Measurements from ENCODE around the gene RAD9A. TPM values are rescaled to one million over a fixed set of nuclear protein-coding genes. Genes with fewer than 3 reads are reported as not detected.

The RAD9A gene
- total RNA-seq, 3 donors from 2014 or later: 11.0 to 31.0 (median 24.6) TPM

DNA sequence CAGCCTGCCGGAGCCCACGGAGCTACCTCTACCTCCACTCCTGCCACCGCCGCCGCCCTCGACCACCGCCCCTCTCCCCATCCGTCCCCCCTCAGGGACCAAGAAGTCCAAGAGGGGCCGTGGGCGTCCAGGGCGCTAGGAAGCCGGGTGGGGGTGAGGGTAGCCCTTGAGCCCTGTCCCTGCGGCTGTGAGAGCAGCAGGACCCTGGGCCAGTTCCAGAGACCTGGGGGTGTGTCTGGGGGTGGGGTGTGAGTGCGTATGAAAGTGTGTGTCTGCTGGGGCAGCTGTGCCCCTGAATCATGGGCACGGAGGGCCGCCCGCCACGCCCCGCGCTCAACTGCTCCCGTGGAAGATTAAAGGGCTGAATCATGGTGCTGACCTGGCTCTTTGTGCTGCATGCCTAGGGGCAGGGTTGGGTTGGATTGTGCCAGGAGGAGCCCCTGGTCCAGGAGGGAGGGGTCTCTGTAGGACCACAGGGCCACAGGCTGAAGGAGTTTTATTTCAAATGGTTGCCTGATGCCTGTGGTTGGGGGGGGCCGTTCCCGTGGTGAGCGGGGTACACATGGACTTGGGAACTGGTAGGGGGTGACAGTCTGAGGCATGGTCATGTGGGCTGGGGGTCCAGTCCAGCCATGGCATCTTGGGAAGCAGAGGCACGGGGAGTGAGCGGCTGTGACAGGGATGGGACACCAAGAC is 43.4 kb downstream of the RAD9A start:
- Histone ChIP-seq H3K36me3 (no peaks in the 10 kb centered on the region), H3K4me3 (no peak overlapping the region), H3K9me3 (no peaks in the 10 kb centered on the region), H3K4me1 (peaks cover 0 to 5% of the 10 kb centered on the region in 2 donors), H3K27ac (peak overlapping the region in 1 of 2 donors; percentile 64), H3K27me3 (no peaks in the 10 kb centered on the region)
- TF ChIP-seq, protein P1, sequence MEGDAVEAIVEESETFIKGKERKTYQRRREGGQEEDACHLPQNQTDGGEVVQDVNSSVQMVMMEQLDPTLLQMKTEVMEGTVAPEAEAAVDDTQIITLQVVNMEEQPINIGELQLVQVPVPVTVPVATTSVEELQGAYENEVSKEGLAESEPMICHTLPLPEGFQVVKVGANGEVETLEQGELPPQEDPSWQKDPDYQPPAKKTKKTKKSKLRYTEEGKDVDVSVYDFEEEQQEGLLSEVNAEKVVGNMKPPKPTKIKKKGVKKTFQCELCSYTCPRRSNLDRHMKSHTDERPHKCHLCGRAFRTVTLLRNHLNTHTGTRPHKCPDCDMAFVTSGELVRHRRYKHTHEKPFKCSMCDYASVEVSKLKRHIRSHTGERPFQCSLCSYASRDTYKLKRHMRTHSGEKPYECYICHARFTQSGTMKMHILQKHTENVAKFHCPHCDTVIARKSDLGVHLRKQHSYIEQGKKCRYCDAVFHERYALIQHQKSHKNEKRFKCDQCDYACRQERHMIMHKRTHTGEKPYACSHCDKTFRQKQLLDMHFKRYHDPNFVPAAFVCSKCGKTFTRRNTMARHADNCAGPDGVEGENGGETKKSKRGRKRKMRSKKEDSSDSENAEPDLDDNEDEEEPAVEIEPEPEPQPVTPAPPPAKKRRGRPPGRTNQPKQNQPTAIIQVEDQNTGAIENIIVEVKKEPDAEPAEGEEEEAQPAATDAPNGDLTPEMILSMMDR (IDR thresholded peaks at IDR 0.05): no peak
- TF ChIP-seq POLR2AphosphoS5 (IDR thresholded peaks at IDR 0.05): no peak
- TF ChIP-seq POLR2A (IDR thresholded peaks at IDR 0.05): no peak
- no peak for DNase-seq (ENCODE audit: low spot score in 2 of 2)
- intact Hi-C loops (cut with DNase I; ENCODE audit: low total_unique reads): loop anchor here (5.0 kb wide), 1 partner anchor 1228 kb away; no protein-coding TSS in a partner anchor

DNA sequence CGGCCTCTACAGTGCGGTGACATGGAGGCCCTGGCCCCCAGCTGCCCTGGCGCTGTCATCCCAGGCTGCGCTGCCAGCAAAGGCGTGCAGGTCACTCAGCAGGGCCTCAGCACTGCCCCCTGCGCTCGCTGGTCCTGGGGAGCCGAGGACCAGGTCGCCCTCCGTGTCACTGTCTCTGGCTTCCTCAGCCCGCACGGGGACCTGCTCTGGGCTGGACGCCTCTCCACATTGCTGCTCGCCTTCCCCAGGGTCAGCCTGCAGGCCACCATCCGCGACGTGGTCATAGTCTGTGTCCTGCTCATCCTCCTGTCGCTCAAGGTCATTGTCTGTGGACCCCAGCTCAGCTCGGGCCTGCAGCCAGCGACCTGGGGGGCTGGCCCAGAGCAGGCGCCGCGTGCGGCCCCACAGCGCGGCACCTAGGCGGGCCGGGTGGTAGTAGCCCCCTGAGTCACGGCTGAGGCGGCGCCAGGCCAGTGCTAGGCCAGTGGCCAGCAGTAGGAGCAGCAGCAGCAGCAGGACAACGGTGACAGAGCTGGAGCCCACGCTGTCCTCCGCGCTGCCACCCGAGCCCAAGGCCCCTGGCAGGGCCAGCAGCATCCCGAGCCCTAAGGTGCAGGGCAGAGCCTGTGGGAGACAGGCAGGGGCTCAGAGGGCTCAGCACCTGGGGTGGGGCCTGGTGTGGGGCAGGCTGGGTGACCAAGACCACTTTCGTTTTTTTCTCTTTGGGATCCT is 44.1 kb downstream of the RAD9A start:
- Histone ChIP-seq H3K4me1 (peaks cover 0 to 5% of the 10 kb centered on the region in 2 donors), H3K27me3 (no peaks in the 10 kb centered on the region), H3K9me3 (no peaks in the 10 kb centered on the region), H3K36me3 (no peaks in the 10 kb centered on the region), H3K4me3 (peak overlapping the region in 2 of 3 donors; percentile 5 to 12), H3K27ac (peak overlapping the region; percentile 42 to 64)
- intact Hi-C loops (cut with DNase I; ENCODE audit: low total_unique reads): loop anchor here (5.0 kb wide), 1 partner anchor 1229 kb away; no protein-coding TSS in a partner anchor
- TF ChIP-seq POLR2A (IDR thresholded peaks at IDR 0.05) (no peak), POLR2AphosphoS5 (IDR thresholded peaks at IDR 0.05) (no peak)
- TF ChIP-seq, protein P1 (IDR thresholded peaks at IDR 0.05): no peak
- no peak for DNase-seq (ENCODE audit: low spot score in 2 of 2)

DNA sequence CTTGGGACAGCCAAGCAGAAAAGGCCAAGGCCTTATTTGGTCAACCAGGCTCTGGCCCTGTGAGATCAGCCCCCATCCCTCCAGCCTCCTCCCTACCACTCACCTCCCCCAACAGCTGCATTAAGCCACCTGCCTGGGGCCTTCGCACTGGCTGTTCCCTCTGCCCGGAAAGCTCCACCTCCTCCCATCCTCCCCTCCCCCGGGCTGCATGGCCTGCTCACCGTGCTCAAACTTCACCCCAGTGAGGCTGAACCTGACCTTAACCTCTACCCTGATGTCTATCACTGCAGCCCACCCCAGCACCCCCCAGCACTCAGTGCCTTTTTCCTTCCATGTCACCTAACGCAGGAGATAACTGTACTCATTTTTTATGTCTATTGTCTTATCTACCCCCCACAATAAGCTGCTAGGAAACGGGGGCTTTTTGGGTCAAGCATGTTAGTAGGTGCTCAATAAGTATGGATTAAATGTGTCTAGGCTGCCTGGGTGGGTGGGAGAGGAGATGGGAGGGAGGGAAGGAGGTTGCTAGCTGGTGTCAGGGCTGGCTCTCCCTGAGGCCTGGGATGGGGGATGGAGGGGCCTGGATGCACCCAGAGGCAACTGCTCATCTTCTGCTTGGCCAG is 44.8 kb downstream of the RAD9A start:
- Histone ChIP-seq H3K9me3 (no peaks in the 10 kb centered on the region), H3K4me3 (peak overlapping the region in 2 of 3 donors; percentile 12 to 25), H3K36me3 (no peaks in the 10 kb centered on the region), H3K27ac (peak overlapping the region; percentile 42 to 64), H3K27me3 (no peaks in the 10 kb centered on the region), H3K4me1 (peaks cover 0 to 5% of the 10 kb centered on the region in 2 donors)
- no peak for DNase-seq (ENCODE audit: low spot score in 2 of 2)
- TF ChIP-seq POLR2AphosphoS5 (IDR thresholded peaks at IDR 0.05): peak in 1 of 3 donors; percentile 33
- TF ChIP-seq POLR2A (IDR thresholded peaks at IDR 0.05): no peak
- intact Hi-C loops (cut with DNase I; ENCODE audit: low total_unique reads): loop anchor here (5.0 kb wide), 1 partner anchor 1229 kb away; no protein-coding TSS in a partner anchor

DNA sequence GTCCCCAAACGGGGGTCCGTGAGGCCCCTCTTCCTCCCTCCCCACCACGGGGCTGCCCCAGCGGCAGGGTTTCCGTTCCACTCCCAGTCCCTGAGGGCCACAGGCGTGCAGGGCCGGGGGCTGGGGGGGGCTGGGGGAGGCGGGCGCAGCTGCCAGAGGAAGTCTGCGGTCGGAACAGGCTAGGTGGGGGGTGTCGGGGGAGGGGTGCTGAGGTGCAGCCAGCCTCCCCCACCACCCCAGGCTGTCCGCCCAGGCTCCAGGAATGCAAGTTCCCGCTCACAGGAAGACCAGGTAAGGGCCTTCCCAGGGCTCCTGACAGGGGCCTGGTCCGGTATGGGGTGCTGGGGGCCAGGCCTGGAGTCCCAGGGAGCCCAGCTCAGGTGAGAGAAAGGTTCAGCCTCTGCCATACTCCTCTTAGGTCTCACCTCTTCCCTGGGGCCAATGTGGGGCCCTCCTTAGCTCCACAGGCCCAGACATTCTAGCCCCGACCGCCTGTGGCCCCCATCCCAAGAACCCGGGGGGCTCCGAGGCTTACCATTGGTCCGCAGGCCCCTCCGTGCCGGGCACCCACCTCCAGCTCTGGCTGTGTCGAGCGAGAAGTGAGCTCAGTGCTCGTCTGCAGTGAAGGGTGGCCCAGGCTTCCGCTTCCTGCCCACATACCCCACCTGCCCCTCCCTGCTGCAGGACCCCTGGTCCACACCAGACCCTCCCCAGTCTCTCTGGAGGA is 45.5 kb downstream of the RAD9A start, which contains the start of gene PTPRCAP:
TSS of gene PTPRCAP (minus strand) at position 601 of the 727 bp plus-strand sequence. CDS start at position 538, 63 bp downstream.
- no peaks in the 10 kb centered on the region for H3K36me3 ChIP-seq
- TF ChIP-seq POLR2A (IDR thresholded peaks at IDR 0.05) (no peak), POLR2AphosphoS5 (IDR thresholded peaks at IDR 0.05) (no peak)
- TF ChIP-seq, protein P1 (IDR thresholded peaks at IDR 0.05): no peak
- DNase-seq (ENCODE audit: low spot score in 2 of 2): no peak
- peak within 1 kb of the TSS in 2 of 3 donors; percentile 25 to 30 for H3K4me3 ChIP-seq
- H3K27me3 ChIP-seq: no peaks in the 10 kb centered on the region
- H3K4me1 ChIP-seq: peaks cover 0 to 6% of the 10 kb centered on the region in 2 donors
- H3K9me3 ChIP-seq: no peaks in the 10 kb centered on the region
- intact Hi-C loops (cut with DNase I; ENCODE audit: low total_unique reads): loop anchor here (5.0 kb wide), 1 partner anchor 1230 kb away; no protein-coding TSS in a partner anchor
- peak within 1 kb of the TSS; percentile 40 to 64 for H3K27ac ChIP-seq

DNA sequence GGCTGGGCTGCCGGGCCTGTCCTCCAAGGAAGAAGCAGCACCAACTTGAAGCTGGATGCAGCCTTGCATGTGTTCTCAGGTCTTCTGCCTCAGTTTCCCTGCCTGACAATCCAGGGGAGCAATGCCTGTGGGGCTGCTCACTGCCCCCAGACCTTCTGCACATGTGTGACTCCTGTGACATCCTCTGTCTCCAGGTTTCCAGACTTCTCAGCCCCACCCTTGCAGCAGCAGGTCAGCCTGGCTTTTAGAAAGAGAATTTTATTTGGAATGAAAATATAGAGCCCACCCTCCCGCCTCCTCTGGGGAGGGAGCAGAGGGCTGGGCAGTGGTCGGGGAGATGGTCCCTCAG is 46.0 kb downstream of the RAD9A start:
- intact Hi-C loops (cut with DNase I; ENCODE audit: low total_unique reads): loop anchor here (5.0 kb wide), 1 partner anchor 1230 kb away; no protein-coding TSS in a partner anchor
- H3K9me3 ChIP-seq: no peaks in the 10 kb centered on the region
- no peaks in the 10 kb centered on the region for H3K36me3 ChIP-seq
- TF ChIP-seq POLR2AphosphoS5 (IDR thresholded peaks at IDR 0.05) (no peak), POLR2A (IDR thresholded peaks at IDR 0.05) (no peak)
- TF ChIP-seq, protein P1 (IDR thresholded peaks at IDR 0.05): no peak
- DNase-seq (ENCODE audit: low spot score in 2 of 2): no peak
- H3K4me1 ChIP-seq: peaks cover 0 to 12% of the 10 kb centered on the region in 2 donors
- no peaks in the 10 kb centered on the region for H3K27me3 ChIP-seq
- H3K4me3 ChIP-seq: peak overlapping the region in 2 of 3 donors; percentile 25 to 30
- H3K27ac ChIP-seq: peak overlapping the region in 1 of 2 donors; percentile 64

Data from breast epithelium (tissue), 4 donors.